Activated CD8-positive, alpha-beta T cell treated with anti-CD3 and anti-CD28 coated beads, Interleukin-2, amount 10 ng/mL, durations not matched to agents 7 days and 5 days (primary cell): ENCODE measurements around the gene SLC43A2. TPM values are rescaled to one million over a fixed set of nuclear protein-coding genes. Genes with fewer than 3 reads are reported as not detected.
A peak's percentile ranks its signal among the peaks of the same experiment; 100 is the strongest.
"Not testable (repeated sequence)": the region's sequence is repeated elsewhere in the genome, so short reads cannot be mapped to it uniquely, and the experiment has no call there.

Experiments
- ATAC-seq: fragments of 150-1000 bp; cut with Tn5 transposase; one replicate; pipeline ENCODE4 v1.10.0; 2021; ENCODE audit warnings: moderate library complexity
- CTCF ChIA-PET: fragments of 350-600 bp; sonication (Branson Sonifier 250); formaldehyde crosslinking; loops from one replicate; lab custom pipeline; 2021; ENCODE audit warnings: antibody characterized with exemption; lab: Charles Lee
- POLR2A ChIA-PET: fragments of 350-600 bp; sonication (Branson Sonifier 250); formaldehyde crosslinking; loops from one replicate; lab custom pipeline; 2021; ENCODE audit warnings: antibody characterized with exemption; lab: Charles Lee
- DNase-seq: peaks from one replicate; pipeline ENCODE4 v3.0.0-alpha.2; 2020
- H3K27ac Mint-ChIP-seq: one replicate; pipeline ENCODE4 v1.8.0; 2021; ENCODE audit warnings: mild to moderate bottlenecking, mixed read lengths
- H3K27me3 Mint-ChIP-seq: one replicate; pipeline ENCODE4 v1.8.0; 2021; ENCODE audit warnings: low read depth, mixed read lengths
- H3K36me3 Mint-ChIP-seq: one replicate; pipeline ENCODE4 v1.8.0; 2021; ENCODE audit warnings: low read depth, mixed read lengths
- H3K4me1 Mint-ChIP-seq: one replicate; pipeline ENCODE4 v1.8.0; 2021; ENCODE audit warnings: low read depth, mixed read lengths
- H3K4me3 Mint-ChIP-seq: one replicate; pipeline ENCODE4 v1.8.0; 2021; ENCODE audit warnings: mild to moderate bottlenecking, mixed read lengths
- H3K9me3 Mint-ChIP-seq: one replicate; pipeline ENCODE4 v1.8.0; 2022; ENCODE audit warnings: mixed read lengths; ENCODE audit not compliant: insufficient read depth
- total RNA-seq, 2 experiments: library from RNA; stranded (reverse); gene quantifications; one replicate each; pipeline ENCODE4 v1.2.3, GENCODE V29; 2021

Gene SLC43A2
- under 1 TPM; 0.55 to 0.68 TPM for total RNA-seq

- Mint-ChIP-seq H3K9me3 (no peaks in the 10 kb centered on the region), H3K27me3 (peaks cover 22% of the 10 kb centered on the region), H3K36me3 (no peaks in the 10 kb centered on the region), H3K4me1 (peaks cover 28% of the 10 kb centered on the region), H3K4me3 (peak within 1 kb of the TSS; percentile 85), H3K27ac (peak within 1 kb of the TSS; percentile 78)
- POLR2A ChIA-PET = interaction anchor here (0.5 to 2.2 kb wide), 3 partner anchors 21 to 260 kb away, joined by 3 to 6 read pairs (median 5); no protein-coding TSS in a partner anchor
- peak; percentile 78 for DNase-seq
- ATAC-seq = peak; percentile 78
- CTCF ChIA-PET = interaction anchor here (2.0 to 6.6 kb wide), 4 partner anchors 10 to 112 kb away, joined by 12 to 94 read pairs (median 18); partner anchors contain the start of gene INPP5K
These were observed at the start of gene SLC43A2 for GRCh38 chr17:1627982-1628855. TSS of gene SLC43A2 (minus strand) at chr17:1628834. CDS start at chr17:1627874, 960 bp downstream.

GRCh38 chr17:1676401-1676800 is 47.8 kb upstream of the SLC43A2 start:
- no peaks in the 10 kb centered on the region for H3K4me1 Mint-ChIP-seq
- ChIA-PET CTCF (no interaction called here), POLR2A (interaction anchor here (0.5 kb wide), 1 partner anchor 983 kb away, joined by 3 read pairs; no protein-coding TSS in a partner anchor)
- H3K9me3 Mint-ChIP-seq = no peaks in the 10 kb centered on the region
- DNase-seq = no peak
- no peaks in the 10 kb centered on the region for H3K27me3 Mint-ChIP-seq
- no peak overlapping the region for H3K27ac Mint-ChIP-seq
- H3K36me3 Mint-ChIP-seq = peaks cover 81% of the 10 kb centered on the region
- no peak overlapping the region for H3K4me3 Mint-ChIP-seq
- ATAC-seq = no peak

GRCh38 chr17:1673041-1673785 is 44.6 kb upstream of the SLC43A2 start:
- ChIA-PET POLR2A (no interaction called here), CTCF (interaction anchor here (0.7 to 1.6 kb wide), 4 partner anchors 9 to 122 kb away, joined by 3 to 4 read pairs (median 3); no protein-coding TSS in a partner anchor)
- peaks cover 3% of the 10 kb centered on the region for H3K4me1 Mint-ChIP-seq
- H3K9me3 Mint-ChIP-seq = no peaks in the 10 kb centered on the region
- H3K27ac Mint-ChIP-seq = no peak overlapping the region
- H3K27me3 Mint-ChIP-seq = no peaks in the 10 kb centered on the region
- H3K4me3 Mint-ChIP-seq = no peak overlapping the region
- ATAC-seq (peak; percentile 31), DNase-seq (no peak)
- peaks cover 75% of the 10 kb centered on the region for H3K36me3 Mint-ChIP-seq

DNA sequence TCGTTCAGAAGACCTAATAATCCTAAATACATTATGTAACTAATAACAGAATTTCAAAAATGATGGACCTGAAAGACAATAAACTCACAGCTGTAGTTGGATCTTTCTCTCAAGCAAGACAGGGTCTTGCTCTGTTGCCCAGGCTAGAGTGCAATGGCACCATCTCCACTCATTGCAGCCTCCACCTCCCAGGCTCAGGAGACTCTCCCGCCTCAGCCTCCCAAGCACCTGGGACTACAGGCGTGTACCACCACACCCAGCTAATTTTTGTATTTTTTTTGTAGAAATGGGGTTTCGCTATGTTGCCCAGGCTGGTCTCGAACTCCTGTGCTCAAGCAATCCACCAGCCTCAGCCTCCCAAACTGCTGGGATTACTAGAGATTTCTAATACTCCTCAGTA is 35.3 kb upstream of the SLC43A2 start:
- CTCF ChIA-PET = interaction anchor here (2.0 kb wide), 1 partner anchor 15 kb away, joined by 9 read pairs; the partner anchor contains the start of gene RILP
- not testable (repeated sequence) for DNase-seq, H3K4me1 Mint-ChIP-seq, ATAC-seq, H3K4me3 Mint-ChIP-seq, H3K9me3 Mint-ChIP-seq, H3K27me3 Mint-ChIP-seq, H3K27ac Mint-ChIP-seq
- POLR2A ChIA-PET = interaction anchor here (0.6 kb wide), 1 partner anchor 374 kb away, joined by 3 read pairs; no protein-coding TSS in a partner anchor
- peaks cover 69% of the 10 kb centered on the region for H3K36me3 Mint-ChIP-seq

DNA sequence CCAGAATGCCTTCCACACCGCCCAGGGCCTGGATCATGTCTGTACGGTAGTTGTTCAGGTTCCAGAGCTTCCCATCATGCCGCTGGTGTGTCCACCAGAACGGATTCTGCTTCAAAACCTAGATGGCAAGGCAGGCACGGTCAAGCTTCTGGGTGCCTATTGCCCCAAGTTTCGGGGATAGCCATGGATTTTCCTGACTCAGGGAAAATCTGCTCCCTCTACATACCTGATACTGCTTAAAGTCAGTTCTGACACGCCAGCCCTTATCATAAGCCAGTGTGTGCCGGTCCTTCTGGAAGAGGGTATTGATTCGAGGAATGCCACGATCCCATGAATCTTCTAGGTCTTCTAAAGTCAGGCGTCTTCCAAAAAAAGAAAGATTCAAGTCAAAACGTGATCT is 32.4 kb upstream of the SLC43A2 start:
- H3K36me3 Mint-ChIP-seq = peaks cover 74% of the 10 kb centered on the region
- ChIA-PET CTCF (interaction anchor here (1.2 to 1.6 kb wide), 4 partner anchors 8 to 31 kb away, joined by 3 to 9 read pairs (median 4); no protein-coding TSS in a partner anchor), POLR2A (interaction anchor here (2.0 kb wide), 1 partner anchor 8 kb away, joined by 5 read pairs; no protein-coding TSS in a partner anchor)
- ATAC-seq (no peak), DNase-seq (no peak)
- no peak overlapping the region for H3K27ac Mint-ChIP-seq
- H3K4me1 Mint-ChIP-seq = no peaks in the 10 kb centered on the region
- H3K9me3 Mint-ChIP-seq = no peaks in the 10 kb centered on the region
- H3K27me3 Mint-ChIP-seq = no peaks in the 10 kb centered on the region
- no peak overlapping the region for H3K4me3 Mint-ChIP-seq

DNA sequence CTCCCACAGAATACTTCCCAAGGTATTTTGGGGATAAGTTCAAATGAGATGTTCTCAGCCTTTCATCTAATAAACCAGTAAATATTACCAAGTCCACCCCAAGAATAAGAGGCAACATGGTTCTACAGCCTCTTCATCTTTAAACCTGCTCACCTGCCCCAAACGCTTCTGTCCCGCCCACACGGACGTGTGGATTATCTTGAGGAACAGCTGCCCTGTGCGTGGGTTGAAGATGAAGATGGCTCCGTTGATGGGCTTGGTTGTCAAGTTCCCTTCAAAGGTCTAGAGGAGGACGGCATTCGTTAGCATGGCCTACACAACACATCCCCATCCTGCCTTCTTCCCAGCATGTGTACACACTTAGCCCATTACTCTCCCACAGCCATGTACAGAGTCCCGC is 29.5 kb upstream of the SLC43A2 start:
- H3K4me1 Mint-ChIP-seq = no peaks in the 10 kb centered on the region
- POLR2A ChIA-PET = no interaction called here
- H3K27ac Mint-ChIP-seq = no peak overlapping the region
- DNase-seq (no peak), ATAC-seq (no peak)
- H3K36me3 Mint-ChIP-seq = peaks cover 82% of the 10 kb centered on the region
- CTCF ChIA-PET = no interaction called here
- no peak overlapping the region for H3K4me3 Mint-ChIP-seq
- no peaks in the 10 kb centered on the region for H3K27me3 Mint-ChIP-seq
- H3K9me3 Mint-ChIP-seq = no peaks in the 10 kb centered on the region

DNA sequence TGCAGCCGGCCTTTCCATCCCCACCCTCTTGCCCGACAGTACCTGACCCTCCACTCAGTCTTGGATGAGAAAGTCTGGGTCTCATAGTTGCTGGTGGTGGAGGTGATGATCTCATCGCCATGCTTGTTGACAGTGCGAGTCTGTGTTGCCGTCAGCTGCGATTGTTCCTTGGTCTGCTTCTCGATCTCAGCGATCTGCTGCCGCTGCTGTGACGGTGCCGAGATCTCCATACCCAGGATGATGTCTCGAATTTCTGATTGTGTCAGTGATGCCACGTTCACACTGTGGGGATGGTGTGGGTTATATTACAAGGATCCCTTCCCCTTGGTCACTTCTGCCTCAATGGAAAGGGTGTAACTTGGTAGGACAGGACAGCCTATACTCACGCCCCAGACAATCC is 25.1 kb upstream of the SLC43A2 start:
- POLR2A ChIA-PET = no interaction called here
- no peaks in the 10 kb centered on the region for H3K27me3 Mint-ChIP-seq
- H3K36me3 Mint-ChIP-seq = peaks cover 65% of the 10 kb centered on the region
- no peak overlapping the region for H3K27ac Mint-ChIP-seq
- no peak for DNase-seq
- H3K9me3 Mint-ChIP-seq = no peaks in the 10 kb centered on the region
- H3K4me3 Mint-ChIP-seq = no peak overlapping the region
- peaks cover 11% of the 10 kb centered on the region for H3K4me1 Mint-ChIP-seq
- CTCF ChIA-PET = interaction anchor here (6.8 kb wide), 1 partner anchor 14 kb away, joined by 52 read pairs; no protein-coding TSS in a partner anchor
- ATAC-seq = no peak

- peaks cover 56% of the 10 kb centered on the region for H3K36me3 Mint-ChIP-seq
- POLR2A ChIA-PET = interaction anchor here (0.6 to 0.7 kb wide), 2 partner anchors 17 to 42 kb away, joined by 3 to 5 read pairs; no protein-coding TSS in a partner anchor
These were observed 24.2 kb upstream of the SLC43A2 start for GRCh38 chr17:1652794-1653193.

GRCh38 chr17:1651559-1651844 is 22.9 kb upstream of the SLC43A2 start:
- Mint-ChIP-seq H3K9me3 (no peaks in the 10 kb centered on the region), H3K27me3 (no peaks in the 10 kb centered on the region), H3K36me3 (peaks cover 48% of the 10 kb centered on the region), H3K4me3 (no peak overlapping the region), H3K27ac (no peak overlapping the region), H3K4me1 (peaks cover 20% of the 10 kb centered on the region)
- POLR2A ChIA-PET = no interaction called here
- no peak for ATAC-seq
- CTCF ChIA-PET = interaction anchor here (0.6 to 6.8 kb wide), 7 partner anchors 16 to 286 kb away, joined by 3 to 52 read pairs (median 4); no protein-coding TSS in a partner anchor
- no peak for DNase-seq

More at GRCh38 chr17:1652794-1653193, 24.2 kb upstream of the SLC43A2 start:
- not testable (repeated sequence) for ATAC-seq, DNase-seq, H3K27me3 Mint-ChIP-seq, H3K27ac Mint-ChIP-seq, H3K9me3 Mint-ChIP-seq, H3K4me3 Mint-ChIP-seq
- CTCF ChIA-PET = interaction anchor here (1.8 to 6.8 kb wide), 2 partner anchors 15 to 213 kb away, joined by 4 to 52 read pairs; no protein-coding TSS in a partner anchor
- peaks cover 11% of the 10 kb centered on the region for H3K4me1 Mint-ChIP-seq

- CTCF ChIA-PET = interaction anchor here (0.9 to 6.8 kb wide), 7 partner anchors 17 to 106 kb away, joined by 3 to 52 read pairs (median 5); no protein-coding TSS in a partner anchor
- H3K36me3 Mint-ChIP-seq = peaks cover 42% of the 10 kb centered on the region
- no peaks in the 10 kb centered on the region for H3K27me3 Mint-ChIP-seq
- POLR2A ChIA-PET = no interaction called here
- ATAC-seq (no peak), DNase-seq (no peak)
- no peaks in the 10 kb centered on the region for H3K9me3 Mint-ChIP-seq
- H3K4me3 Mint-ChIP-seq = no peak overlapping the region
- H3K4me1 Mint-ChIP-seq = peaks cover 26% of the 10 kb centered on the region
- no peak overlapping the region for H3K27ac Mint-ChIP-seq
These were observed 22.3 kb upstream of the SLC43A2 start for GRCh38 chr17:1650731-1651558.
